SK-N-SH treated with all-trans-retinoic acid at 6 μM for 48 hours (cell line): ENCODE data around the gene AMBP.

Source experiments
- ATAC-seq: fragments of 200-7000 bp; cut with Tn5 transposase; 3 replicates; pipeline ENCODE4 v1.9.1; 2020; ENCODE audit warnings: mild to moderate bottlenecking, moderate library complexity
- ARNTL ChIP-seq: fragments of 450-650 bp; formaldehyde crosslinking; IDR thresholded peaks from 2 replicates; pipeline ENCODE4 v1.5.0; 2020; ENCODE audit warnings: low read depth, mild to moderate bottlenecking, moderate library complexity, borderline replicate concordance
- BACH2 ChIP-seq: fragments of 250-450 bp; sonication (Bioruptor Pico); IDR thresholded peaks from 2 replicates; pipeline ENCODE4 v1.9.0; 2021; ENCODE audit warnings: mild to moderate bottlenecking, borderline replicate concordance
- CREB5 ChIP-seq: fragments of 250-450 bp; sonication (Bioruptor Pico); IDR thresholded peaks from 2 replicates; pipeline ENCODE4 v1.5.1; 2020; ENCODE audit warnings: low read depth, mild to moderate bottlenecking, moderate library complexity
- CSDC2 ChIP-seq: fragments of 250-450 bp; sonication (Bioruptor Pico); IDR thresholded peaks from 2 replicates; pipeline ENCODE4 v1.5.0; 2020; ENCODE audit warnings: mild to moderate bottlenecking, moderate library complexity
- ESRRG ChIP-seq: fragments of 250-450 bp; sonication (Bioruptor Pico); IDR thresholded peaks from 2 replicates; pipeline ENCODE4 v1.6.1; 2021; ENCODE audit warnings: mild to moderate bottlenecking
- ISL1 ChIP-seq: fragments of 250-450 bp; sonication (Bioruptor Pico); IDR thresholded peaks from 2 replicates; pipeline ENCODE4 v2.1.2; 2022; ENCODE audit warnings: mild to moderate bottlenecking, moderate library complexity
- OSR1 ChIP-seq: fragments of 250-450 bp; sonication (Bioruptor Pico); IDR thresholded peaks from 2 replicates; pipeline ENCODE4 v1.8.0; 2022; ENCODE audit warnings: moderate library complexity, mild to moderate bottlenecking, inconsistent platforms
- PPARA ChIP-seq: fragments of 250-450 bp; sonication (Bioruptor Pico); IDR thresholded peaks from 2 replicates; pipeline ENCODE4 v1.5.0; 2020; ENCODE audit warnings: mild to moderate bottlenecking, borderline replicate concordance
- RARB ChIP-seq: fragments of 250-450 bp; sonication (Bioruptor Pico); IDR thresholded peaks from 2 replicates; pipeline ENCODE4 v1.8.0; 2021; ENCODE audit warnings: mild to moderate bottlenecking, moderate library complexity
- SNAI2 ChIP-seq: fragments of 250-450 bp; sonication (Bioruptor Pico); IDR thresholded peaks from 2 replicates; pipeline ENCODE4 v1.5.0; 2020; ENCODE audit warnings: mild to moderate bottlenecking, moderate library complexity
- TCF4 ChIP-seq: fragments of 250-450 bp; sonication (Bioruptor Pico); IDR thresholded peaks from 2 replicates; pipeline ENCODE4 v1.8.0; 2021; ENCODE audit warnings: mild to moderate bottlenecking, moderate library complexity, borderline replicate concordance
- TOX ChIP-seq: fragments of 250-450 bp; sonication (Bioruptor Pico); IDR thresholded peaks from 2 replicates; pipeline ENCODE4 v1.8.0; 2021; ENCODE audit warnings: mild to moderate bottlenecking, moderate library complexity, borderline replicate concordance
- ZC3H10 ChIP-seq: fragments of 250-450 bp; sonication (Bioruptor Pico); IDR thresholded peaks from 2 replicates; pipeline ENCODE4 v1.5.1; 2021; ENCODE audit warnings: mild to moderate bottlenecking, moderate library complexity
- ZFP3 ChIP-seq: fragments of 250-450 bp; sonication (Bioruptor Pico); IDR thresholded peaks from 2 replicates; pipeline ENCODE4 v1.5.0; 2020; ENCODE audit warnings: mild to moderate bottlenecking, moderate library complexity
- ZFP30 ChIP-seq: fragments of 450-650 bp; formaldehyde crosslinking; IDR thresholded peaks from 2 replicates; pipeline ENCODE4 v1.5.0; 2022; ENCODE audit warnings: mild to moderate bottlenecking, moderate library complexity
- ZNF565 ChIP-seq: fragments of 450-650 bp; formaldehyde crosslinking; conservative IDR thresholded peaks from 2 replicates; pipeline ENCODE4 v1.5.0; 2020; ENCODE audit warnings: low read depth, mild to moderate bottlenecking, moderate library complexity
- ZNF70 ChIP-seq: fragments of 450-650 bp; formaldehyde crosslinking; IDR thresholded peaks from 2 replicates; pipeline ENCODE4 v1.5.0; 2020; ENCODE audit warnings: mild to moderate bottlenecking, moderate library complexity
- ZNF8 ChIP-seq: fragments of 450-650 bp; formaldehyde crosslinking; IDR thresholded peaks from 2 replicates; pipeline ENCODE4 v1.5.0; 2020; ENCODE audit warnings: mild to moderate bottlenecking, moderate library complexity
- TF ChIP-seq, protein P1 (sequence below): fragments of 250-450 bp; sonication (Bioruptor Pico); IDR thresholded peaks from 2 replicates; pipeline ENCODE4 v1.8.0; 2021; ENCODE audit warnings: low read depth, mild to moderate bottlenecking, moderate library complexity, borderline replicate concordance
- TF ChIP-seq, protein P2 (sequence below): fragments of 250-450 bp; sonication (Bioruptor Pico); IDR thresholded peaks from 2 replicates; pipeline ENCODE4 v1.5.0; 2020; ENCODE audit warnings: mild to moderate bottlenecking, moderate library complexity
- TF ChIP-seq, protein P3 (sequence below): fragments of 250-450 bp; sonication (Bioruptor Pico); IDR thresholded peaks from 2 replicates; pipeline ENCODE4 v1.8.0; 2020; ENCODE audit warnings: mild to moderate bottlenecking, moderate library complexity, borderline replicate concordance
- TF ChIP-seq, protein P4 (sequence below): fragments of 250-450 bp; sonication (Bioruptor Pico); IDR thresholded peaks from 2 replicates; pipeline ENCODE4 v1.5.1; 2021; ENCODE audit warnings: mild to moderate bottlenecking, moderate library complexity

AMBP gene

GRCh38 chr9:114028646-114029045 lies 49.5 kb downstream of the AMBP start:
- no peak for ATAC-seq
- TF ChIP-seq ISL1 (no peak), CSDC2 (CRISPR knock-in tag) (no peak), TCF4 (CRISPR knock-in tag) (no peak), SNAI2 (CRISPR knock-in tag) (no peak), BACH2 (no peak), RARB (no peak), ARNTL (CRISPR knock-in tag) (no peak), ZFP3 (CRISPR knock-in tag) (no peak), ZNF565 (no peak), CREB5 (CRISPR knock-in tag) (no peak), ZFP30 (CRISPR knock-in tag) (no peak), OSR1 (CRISPR knock-in tag) (no peak), ZNF70 (CRISPR knock-in tag) (no peak), PPARA (CRISPR knock-in tag) (no peak), ESRRG (CRISPR knock-in tag) (no peak)
- TF ChIP-seq, protein P1, sequence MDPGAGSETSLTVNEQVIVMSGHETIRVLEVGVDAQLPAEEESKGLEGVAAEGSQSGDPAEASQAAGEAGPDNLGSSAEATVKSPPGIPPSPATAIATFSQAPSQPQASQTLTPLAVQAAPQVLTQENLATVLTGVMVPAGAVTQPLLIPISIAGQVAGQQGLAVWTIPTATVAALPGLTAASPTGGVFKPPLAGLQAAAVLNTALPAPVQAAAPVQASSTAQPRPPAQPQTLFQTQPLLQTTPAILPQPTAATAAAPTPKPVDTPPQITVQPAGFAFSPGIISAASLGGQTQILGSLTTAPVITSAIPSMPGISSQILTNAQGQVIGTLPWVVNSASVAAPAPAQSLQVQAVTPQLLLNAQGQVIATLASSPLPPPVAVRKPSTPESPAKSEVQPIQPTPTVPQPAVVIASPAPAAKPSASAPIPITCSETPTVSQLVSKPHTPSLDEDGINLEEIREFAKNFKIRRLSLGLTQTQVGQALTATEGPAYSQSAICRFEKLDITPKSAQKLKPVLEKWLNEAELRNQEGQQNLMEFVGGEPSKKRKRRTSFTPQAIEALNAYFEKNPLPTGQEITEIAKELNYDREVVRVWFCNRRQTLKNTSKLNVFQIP (CRISPR knock-in tag), result no peak
- TF ChIP-seq, protein P2, sequence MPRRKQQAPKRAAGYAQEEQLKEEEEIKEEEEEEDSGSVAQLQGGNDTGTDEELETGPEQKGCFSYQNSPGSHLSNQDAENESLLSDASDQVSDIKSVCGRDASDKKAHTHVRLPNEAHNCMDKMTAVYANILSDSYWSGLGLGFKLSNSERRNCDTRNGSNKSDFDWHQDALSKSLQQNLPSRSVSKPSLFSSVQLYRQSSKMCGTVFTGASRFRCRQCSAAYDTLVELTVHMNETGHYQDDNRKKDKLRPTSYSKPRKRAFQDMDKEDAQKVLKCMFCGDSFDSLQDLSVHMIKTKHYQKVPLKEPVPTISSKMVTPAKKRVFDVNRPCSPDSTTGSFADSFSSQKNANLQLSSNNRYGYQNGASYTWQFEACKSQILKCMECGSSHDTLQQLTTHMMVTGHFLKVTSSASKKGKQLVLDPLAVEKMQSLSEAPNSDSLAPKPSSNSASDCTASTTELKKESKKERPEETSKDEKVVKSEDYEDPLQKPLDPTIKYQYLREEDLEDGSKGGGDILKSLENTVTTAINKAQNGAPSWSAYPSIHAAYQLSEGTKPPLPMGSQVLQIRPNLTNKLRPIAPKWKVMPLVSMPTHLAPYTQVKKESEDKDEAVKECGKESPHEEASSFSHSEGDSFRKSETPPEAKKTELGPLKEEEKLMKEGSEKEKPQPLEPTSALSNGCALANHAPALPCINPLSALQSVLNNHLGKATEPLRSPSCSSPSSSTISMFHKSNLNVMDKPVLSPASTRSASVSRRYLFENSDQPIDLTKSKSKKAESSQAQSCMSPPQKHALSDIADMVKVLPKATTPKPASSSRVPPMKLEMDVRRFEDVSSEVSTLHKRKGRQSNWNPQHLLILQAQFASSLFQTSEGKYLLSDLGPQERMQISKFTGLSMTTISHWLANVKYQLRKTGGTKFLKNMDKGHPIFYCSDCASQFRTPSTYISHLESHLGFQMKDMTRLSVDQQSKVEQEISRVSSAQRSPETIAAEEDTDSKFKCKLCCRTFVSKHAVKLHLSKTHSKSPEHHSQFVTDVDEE (CRISPR knock-in tag), result no peak
- TF ChIP-seq, protein P3, sequence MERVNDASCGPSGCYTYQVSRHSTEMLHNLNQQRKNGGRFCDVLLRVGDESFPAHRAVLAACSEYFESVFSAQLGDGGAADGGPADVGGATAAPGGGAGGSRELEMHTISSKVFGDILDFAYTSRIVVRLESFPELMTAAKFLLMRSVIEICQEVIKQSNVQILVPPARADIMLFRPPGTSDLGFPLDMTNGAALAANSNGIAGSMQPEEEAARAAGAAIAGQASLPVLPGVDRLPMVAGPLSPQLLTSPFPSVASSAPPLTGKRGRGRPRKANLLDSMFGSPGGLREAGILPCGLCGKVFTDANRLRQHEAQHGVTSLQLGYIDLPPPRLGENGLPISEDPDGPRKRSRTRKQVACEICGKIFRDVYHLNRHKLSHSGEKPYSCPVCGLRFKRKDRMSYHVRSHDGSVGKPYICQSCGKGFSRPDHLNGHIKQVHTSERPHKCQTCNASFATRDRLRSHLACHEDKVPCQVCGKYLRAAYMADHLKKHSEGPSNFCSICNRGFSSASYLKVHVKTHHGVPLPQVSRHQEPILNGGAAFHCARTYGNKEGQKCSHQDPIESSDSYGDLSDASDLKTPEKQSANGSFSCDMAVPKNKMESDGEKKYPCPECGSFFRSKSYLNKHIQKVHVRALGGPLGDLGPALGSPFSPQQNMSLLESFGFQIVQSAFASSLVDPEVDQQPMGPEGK (CRISPR knock-in tag), result no peak

DNA sequence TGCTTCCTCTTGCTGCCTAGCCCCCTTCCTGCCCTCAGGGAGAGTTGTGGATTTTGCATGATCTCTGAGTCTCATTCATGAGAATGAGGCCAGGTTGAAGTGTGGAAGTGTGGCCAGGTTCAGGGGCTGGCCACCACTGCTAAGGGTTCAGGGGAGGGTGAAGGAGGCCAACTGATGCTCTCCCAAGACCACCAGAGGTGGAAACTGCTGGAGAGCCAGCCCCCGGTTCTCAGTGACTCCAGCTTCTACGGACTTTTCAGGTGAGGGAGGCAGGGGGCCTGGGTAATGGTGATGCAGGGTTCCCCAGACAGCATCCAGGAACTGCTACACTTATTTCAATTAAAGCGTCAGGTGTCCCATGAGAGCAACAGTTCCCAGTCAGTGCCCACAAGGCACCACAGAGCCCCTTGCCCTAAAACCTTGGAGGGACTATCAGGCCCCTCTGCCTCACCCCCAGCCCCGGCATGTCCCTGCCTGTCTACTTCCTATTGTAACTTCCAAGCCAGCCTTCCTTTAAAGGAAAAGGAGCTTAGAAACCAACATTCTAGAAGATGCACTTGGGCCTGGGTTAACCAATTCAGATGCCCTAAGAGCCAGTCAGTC lies 50.1 kb downstream of the AMBP start:
- TF ChIP-seq ZFP3 (CRISPR knock-in tag), result no peak
- no peak for TF ChIP-seq BACH2
- no peak for TF ChIP-seq ZNF565
- TF ChIP-seq, protein P1 (CRISPR knock-in tag), result no peak
- TF ChIP-seq ZNF8 (CRISPR knock-in tag), result no peak
- TF ChIP-seq ZNF70 (CRISPR knock-in tag), result no peak
- no peak for TF ChIP-seq TCF4 (CRISPR knock-in tag)
- no peak for TF ChIP-seq CSDC2 (CRISPR knock-in tag)
- no peak for TF ChIP-seq ZFP30 (CRISPR knock-in tag)
- TF ChIP-seq PPARA (CRISPR knock-in tag), result no peak
- TF ChIP-seq, protein P4, sequence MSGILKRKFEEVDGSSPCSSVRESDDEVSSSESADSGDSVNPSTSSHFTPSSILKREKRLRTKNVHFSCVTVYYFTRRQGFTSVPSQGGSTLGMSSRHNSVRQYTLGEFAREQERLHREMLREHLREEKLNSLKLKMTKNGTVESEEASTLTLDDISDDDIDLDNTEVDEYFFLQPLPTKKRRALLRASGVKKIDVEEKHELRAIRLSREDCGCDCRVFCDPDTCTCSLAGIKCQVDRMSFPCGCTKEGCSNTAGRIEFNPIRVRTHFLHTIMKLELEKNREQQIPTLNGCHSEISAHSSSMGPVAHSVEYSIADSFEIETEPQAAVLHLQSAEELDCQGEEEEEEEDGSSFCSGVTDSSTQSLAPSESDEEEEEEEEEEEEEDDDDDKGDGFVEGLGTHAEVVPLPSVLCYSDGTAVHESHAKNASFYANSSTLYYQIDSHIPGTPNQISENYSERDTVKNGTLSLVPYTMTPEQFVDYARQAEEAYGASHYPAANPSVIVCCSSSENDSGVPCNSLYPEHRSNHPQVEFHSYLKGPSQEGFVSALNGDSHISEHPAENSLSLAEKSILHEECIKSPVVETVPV (CRISPR knock-in tag), result no peak
- no peak for TF ChIP-seq OSR1 (CRISPR knock-in tag)
- TF ChIP-seq TOX (CRISPR knock-in tag), result no peak
- TF ChIP-seq ZC3H10, result no peak
- TF ChIP-seq SNAI2 (CRISPR knock-in tag), result no peak
- TF ChIP-seq ESRRG (CRISPR knock-in tag), result no peak
- no peak for TF ChIP-seq RARB
- ATAC-seq, result no peak
